DOHH2 (cell line): ENCODE measurements around the gene COL1A1.

Experiments
- EZH2phosphoT487 ChIP-seq: fragments of 200-600 bp; sonication (generic); IDR thresholded peaks from 2 replicates; pipeline ENCODE4 v1.6.1; 2017; ENCODE audit warnings: borderline replicate concordance, mild to moderate bottlenecking, antibody characterized with exemption, low read length, moderate library complexity, mixed read lengths
- TF ChIP-seq, protein P1 (sequence below): fragments of 200-600 bp; sonication (generic); IDR thresholded peaks from one replicate; pipeline ENCODE4 v1.5.1; 2014; ENCODE audit warnings: antibody characterized with exemption, mild to moderate bottlenecking, low read depth, low read length; ENCODE audit not compliant: poor library complexity, severe bottlenecking

DNA sequence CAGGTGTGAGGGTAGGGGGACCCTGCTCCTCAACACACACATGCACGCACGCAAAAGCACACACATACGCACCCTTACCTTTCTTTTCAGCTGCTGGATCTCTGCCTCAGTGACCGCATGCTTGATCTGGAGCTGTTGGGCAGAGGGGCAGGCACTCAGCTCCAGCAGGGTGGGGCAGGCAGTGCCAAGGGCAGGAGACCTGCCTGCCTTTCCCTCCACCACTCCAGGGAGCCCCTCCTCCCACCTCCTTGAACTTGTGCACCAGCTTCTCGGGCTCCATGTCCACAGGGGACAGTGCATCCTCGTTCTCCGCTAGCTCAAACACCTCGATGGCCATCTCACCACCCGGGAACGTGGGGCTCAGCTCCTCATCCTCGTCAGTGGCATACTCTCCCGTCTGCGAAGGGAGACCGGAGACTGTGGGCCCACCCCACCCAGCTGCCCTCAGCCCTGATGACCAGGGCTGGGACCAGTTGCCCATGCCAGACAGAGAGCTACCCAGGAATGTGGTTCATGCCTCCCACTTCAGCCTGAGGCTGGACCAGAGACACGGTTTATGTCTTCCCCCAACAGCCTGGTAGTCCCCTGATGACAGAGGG, 62.1 kb downstream of the COL1A1 start:
- TF ChIP-seq, protein P1, sequence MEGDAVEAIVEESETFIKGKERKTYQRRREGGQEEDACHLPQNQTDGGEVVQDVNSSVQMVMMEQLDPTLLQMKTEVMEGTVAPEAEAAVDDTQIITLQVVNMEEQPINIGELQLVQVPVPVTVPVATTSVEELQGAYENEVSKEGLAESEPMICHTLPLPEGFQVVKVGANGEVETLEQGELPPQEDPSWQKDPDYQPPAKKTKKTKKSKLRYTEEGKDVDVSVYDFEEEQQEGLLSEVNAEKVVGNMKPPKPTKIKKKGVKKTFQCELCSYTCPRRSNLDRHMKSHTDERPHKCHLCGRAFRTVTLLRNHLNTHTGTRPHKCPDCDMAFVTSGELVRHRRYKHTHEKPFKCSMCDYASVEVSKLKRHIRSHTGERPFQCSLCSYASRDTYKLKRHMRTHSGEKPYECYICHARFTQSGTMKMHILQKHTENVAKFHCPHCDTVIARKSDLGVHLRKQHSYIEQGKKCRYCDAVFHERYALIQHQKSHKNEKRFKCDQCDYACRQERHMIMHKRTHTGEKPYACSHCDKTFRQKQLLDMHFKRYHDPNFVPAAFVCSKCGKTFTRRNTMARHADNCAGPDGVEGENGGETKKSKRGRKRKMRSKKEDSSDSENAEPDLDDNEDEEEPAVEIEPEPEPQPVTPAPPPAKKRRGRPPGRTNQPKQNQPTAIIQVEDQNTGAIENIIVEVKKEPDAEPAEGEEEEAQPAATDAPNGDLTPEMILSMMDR = no peak
- no peak for TF ChIP-seq EZH2phosphoT487
